WTC11 (cell line): ENCODE data around the gene ZCCHC7. TPM values are rescaled to one million over a fixed set of nuclear protein-coding genes. Genes with fewer than 3 reads are reported as not detected.

Source experiments
- ATAC-seq: fragments of 200-7000 bp; cut with Tn5 transposase; 2 replicates; pipeline ENCODE4 v1.10.0; 2021; ENCODE audit warnings: mild to moderate bottlenecking, moderate library complexity
- CTCF ChIA-PET: fragments of 300-600 bp; sonication (Branson Sonifier 250); formaldehyde crosslinking; loops from one replicate; lab custom pipeline; 2021; ENCODE audit warnings: antibody characterized with exemption; lab: Charles Lee
- POLR2A ChIA-PET: fragments of 350-600 bp; sonication (Branson Sonifier 250); formaldehyde crosslinking; loops from one replicate; lab custom pipeline; 2021; ENCODE audit warnings: antibody characterized with exemption; lab: Charles Lee
- DNase-seq: peaks from one replicate; pipeline ENCODE4 v3.0.0; 2021; ENCODE audit warnings: low spot score
- H3K27ac Mint-ChIP-seq: 2 replicates; pipeline ENCODE4 v1.8.0; 2021; ENCODE audit warnings: mixed read lengths
- H3K27me3 Mint-ChIP-seq: 2 replicates; pipeline ENCODE4 v1.8.0; 2021; ENCODE audit warnings: low read depth, mild to moderate bottlenecking, moderate library complexity, mixed read lengths
- H3K36me3 Mint-ChIP-seq: 2 replicates; pipeline ENCODE4 v1.8.0; 2021; ENCODE audit warnings: mixed read lengths
- H3K4me1 Mint-ChIP-seq: 2 replicates; pipeline ENCODE4 v1.8.0; 2022; ENCODE audit warnings: mixed read lengths
- H3K4me3 Mint-ChIP-seq: 2 replicates; pipeline ENCODE4 v1.8.0; 2021; ENCODE audit warnings: mild to moderate bottlenecking, moderate library complexity, mixed read lengths
- H3K9me3 Mint-ChIP-seq: 2 replicates; pipeline ENCODE4 v1.8.0; 2021; ENCODE audit warnings: mixed read lengths
- ELF4 ChIP-seq: sonication (generic); formaldehyde crosslinking; IDR thresholded peaks from 2 replicates; pipeline ENCODE4 v1.8.1; 2022; ENCODE audit warnings: low read depth, mild to moderate bottlenecking, moderate library complexity, missing genetic modification reagents
- MXD4 ChIP-seq: fragments of 250-450 bp; sonication (Bioruptor Pico); IDR thresholded peaks from 2 replicates; pipeline ENCODE4 v1.8.0; 2021; ENCODE audit warnings: mild to moderate bottlenecking, moderate library complexity, borderline replicate concordance
- MYBL2 ChIP-seq: sonication (generic); formaldehyde crosslinking; IDR thresholded peaks from 2 replicates; pipeline ENCODE4 v1.8.1; 2023; ENCODE audit warnings: mild to moderate bottlenecking, moderate library complexity, missing genetic modification reagents
- OVOL2 ChIP-seq: fragments of 250-450 bp; sonication (Bioruptor Pico); IDR thresholded peaks from 2 replicates; pipeline ENCODE4 v1.9.0; 2021; ENCODE audit warnings: mild to moderate bottlenecking, borderline replicate concordance
- SP1 ChIP-seq: sonication (generic); formaldehyde crosslinking; conservative IDR thresholded peaks from 2 replicates; pipeline ENCODE4 v1.8.1; 2022; ENCODE audit warnings: missing genetic modification reagents
- ZNF138 ChIP-seq: sonication (generic); formaldehyde crosslinking; conservative IDR thresholded peaks from 2 replicates; pipeline ENCODE4 v1.8.1; 2022; ENCODE audit warnings: mild to moderate bottlenecking, moderate library complexity, missing genetic modification reagents
- ZNF396 ChIP-seq: fragments of 250-450 bp; sonication (Bioruptor Pico); IDR thresholded peaks from 2 replicates; pipeline ENCODE4 v1.8.0; 2021; ENCODE audit warnings: mild to moderate bottlenecking, moderate library complexity, borderline replicate concordance
- total RNA-seq: library from RNA; stranded (reverse); gene quantifications from 3 replicates; pipeline ENCODE4 v1.2.3, GENCODE V29; 2021
- TF ChIP-seq, protein P1 (sequence below): sonication (generic); formaldehyde crosslinking; IDR thresholded peaks from 2 replicates; pipeline ENCODE4 v1.8.0; 2023; ENCODE audit warnings: mild to moderate bottlenecking, missing genetic modification reagents
- TF ChIP-seq, protein P2 (sequence below): sonication (generic); formaldehyde crosslinking; IDR thresholded peaks from 2 replicates; pipeline ENCODE4 v1.8.1; 2023; ENCODE audit warnings: mild to moderate bottlenecking, missing genetic modification reagents
- TF ChIP-seq, protein P3 (sequence below): fragments of 250-450 bp; sonication (Bioruptor Pico); IDR thresholded peaks from 2 replicates; pipeline ENCODE4 v1.9.0; 2021; ENCODE audit warnings: moderate library complexity, mild to moderate bottlenecking, inconsistent platforms, borderline replicate concordance
- TF ChIP-seq, protein P4 (sequence below): sonication (generic); formaldehyde crosslinking; IDR thresholded peaks from 2 replicates; pipeline ENCODE4 v1.8.1; 2023; ENCODE audit warnings: mild to moderate bottlenecking, missing genetic modification reagents, borderline replicate concordance
- TF ChIP-seq, protein P5 (sequence below): sonication (generic); formaldehyde crosslinking; IDR thresholded peaks from 2 replicates; pipeline ENCODE4 v1.8.0; 2022; ENCODE audit warnings: mild to moderate bottlenecking, missing genetic modification reagents
- TF ChIP-seq, protein P6 (sequence below): sonication (generic); formaldehyde crosslinking; IDR thresholded peaks from 2 replicates; pipeline ENCODE4 v1.8.1; 2022; ENCODE audit warnings: mild to moderate bottlenecking, moderate library complexity, missing genetic modification reagents
- TF ChIP-seq, protein P7 (sequence below): fragments of 250-450 bp; sonication (Bioruptor Pico); IDR thresholded peaks from 2 replicates; pipeline ENCODE4 v1.9.0; 2021; ENCODE audit warnings: mild to moderate bottlenecking, borderline replicate concordance

The ZCCHC7 gene
- total RNA-seq, 1 experiment from 2014 or later, result 30.1 TPM

DNA sequence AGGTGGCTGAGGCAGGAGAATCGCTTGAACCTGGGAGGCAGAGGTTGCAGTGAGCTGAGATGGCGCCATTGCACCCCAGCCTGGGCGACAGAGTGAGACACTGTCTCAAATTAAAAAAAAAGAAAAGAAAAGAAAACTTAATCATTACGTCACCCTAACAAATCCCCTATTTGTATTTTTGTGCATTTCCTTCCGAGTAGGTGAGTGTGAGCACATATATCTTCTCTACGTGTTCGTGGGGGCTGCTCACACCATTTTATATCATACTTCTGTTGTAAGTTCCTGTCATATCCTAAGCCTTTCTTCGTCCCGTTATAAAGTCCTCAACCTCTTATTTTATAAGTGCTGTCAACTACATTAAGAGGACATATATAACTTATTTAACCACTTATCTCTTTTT is 260.2 kb downstream of the ZCCHC7 start (continued):
- TF ChIP-seq, protein P1, sequence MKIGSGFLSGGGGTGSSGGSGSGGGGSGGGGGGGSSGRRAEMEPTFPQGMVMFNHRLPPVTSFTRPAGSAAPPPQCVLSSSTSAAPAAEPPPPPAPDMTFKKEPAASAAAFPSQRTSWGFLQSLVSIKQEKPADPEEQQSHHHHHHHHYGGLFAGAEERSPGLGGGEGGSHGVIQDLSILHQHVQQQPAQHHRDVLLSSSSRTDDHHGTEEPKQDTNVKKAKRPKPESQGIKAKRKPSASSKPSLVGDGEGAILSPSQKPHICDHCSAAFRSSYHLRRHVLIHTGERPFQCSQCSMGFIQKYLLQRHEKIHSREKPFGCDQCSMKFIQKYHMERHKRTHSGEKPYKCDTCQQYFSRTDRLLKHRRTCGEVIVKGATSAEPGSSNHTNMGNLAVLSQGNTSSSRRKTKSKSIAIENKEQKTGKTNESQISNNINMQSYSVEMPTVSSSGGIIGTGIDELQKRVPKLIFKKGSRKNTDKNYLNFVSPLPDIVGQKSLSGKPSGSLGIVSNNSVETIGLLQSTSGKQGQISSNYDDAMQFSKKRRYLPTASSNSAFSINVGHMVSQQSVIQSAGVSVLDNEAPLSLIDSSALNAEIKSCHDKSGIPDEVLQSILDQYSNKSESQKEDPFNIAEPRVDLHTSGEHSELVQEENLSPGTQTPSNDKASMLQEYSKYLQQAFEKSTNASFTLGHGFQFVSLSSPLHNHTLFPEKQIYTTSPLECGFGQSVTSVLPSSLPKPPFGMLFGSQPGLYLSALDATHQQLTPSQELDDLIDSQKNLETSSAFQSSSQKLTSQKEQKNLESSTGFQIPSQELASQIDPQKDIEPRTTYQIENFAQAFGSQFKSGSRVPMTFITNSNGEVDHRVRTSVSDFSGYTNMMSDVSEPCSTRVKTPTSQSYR (CRISPR knock-in tag), result no peak
- TF ChIP-seq SP1 (CRISPR knock-in tag) (no peak), MYBL2 (CRISPR knock-in tag) (no peak), OVOL2 (CRISPR knock-in tag) (no peak), MXD4 (no peak)
- TF ChIP-seq, protein P2, sequence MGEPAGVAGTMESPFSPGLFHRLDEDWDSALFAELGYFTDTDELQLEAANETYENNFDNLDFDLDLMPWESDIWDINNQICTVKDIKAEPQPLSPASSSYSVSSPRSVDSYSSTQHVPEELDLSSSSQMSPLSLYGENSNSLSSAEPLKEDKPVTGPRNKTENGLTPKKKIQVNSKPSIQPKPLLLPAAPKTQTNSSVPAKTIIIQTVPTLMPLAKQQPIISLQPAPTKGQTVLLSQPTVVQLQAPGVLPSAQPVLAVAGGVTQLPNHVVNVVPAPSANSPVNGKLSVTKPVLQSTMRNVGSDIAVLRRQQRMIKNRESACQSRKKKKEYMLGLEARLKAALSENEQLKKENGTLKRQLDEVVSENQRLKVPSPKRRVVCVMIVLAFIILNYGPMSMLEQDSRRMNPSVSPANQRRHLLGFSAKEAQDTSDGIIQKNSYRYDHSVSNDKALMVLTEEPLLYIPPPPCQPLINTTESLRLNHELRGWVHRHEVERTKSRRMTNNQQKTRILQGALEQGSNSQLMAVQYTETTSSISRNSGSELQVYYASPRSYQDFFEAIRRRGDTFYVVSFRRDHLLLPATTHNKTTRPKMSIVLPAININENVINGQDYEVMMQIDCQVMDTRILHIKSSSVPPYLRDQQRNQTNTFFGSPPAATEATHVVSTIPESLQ (CRISPR knock-in tag), result no peak
- TF ChIP-seq, protein P3, sequence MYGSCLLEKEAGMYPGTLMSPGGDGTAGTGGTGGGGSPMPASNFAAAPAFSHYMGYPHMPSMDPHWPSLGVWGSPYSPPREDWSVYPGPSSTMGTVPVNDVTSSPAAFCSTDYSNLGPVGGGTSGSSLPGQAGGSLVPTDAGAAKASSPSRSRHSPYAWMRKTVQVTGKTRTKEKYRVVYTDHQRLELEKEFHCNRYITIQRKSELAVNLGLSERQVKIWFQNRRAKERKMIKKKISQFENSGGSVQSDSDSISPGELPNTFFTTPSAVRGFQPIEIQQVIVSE (CRISPR knock-in tag), result no peak

DNA sequence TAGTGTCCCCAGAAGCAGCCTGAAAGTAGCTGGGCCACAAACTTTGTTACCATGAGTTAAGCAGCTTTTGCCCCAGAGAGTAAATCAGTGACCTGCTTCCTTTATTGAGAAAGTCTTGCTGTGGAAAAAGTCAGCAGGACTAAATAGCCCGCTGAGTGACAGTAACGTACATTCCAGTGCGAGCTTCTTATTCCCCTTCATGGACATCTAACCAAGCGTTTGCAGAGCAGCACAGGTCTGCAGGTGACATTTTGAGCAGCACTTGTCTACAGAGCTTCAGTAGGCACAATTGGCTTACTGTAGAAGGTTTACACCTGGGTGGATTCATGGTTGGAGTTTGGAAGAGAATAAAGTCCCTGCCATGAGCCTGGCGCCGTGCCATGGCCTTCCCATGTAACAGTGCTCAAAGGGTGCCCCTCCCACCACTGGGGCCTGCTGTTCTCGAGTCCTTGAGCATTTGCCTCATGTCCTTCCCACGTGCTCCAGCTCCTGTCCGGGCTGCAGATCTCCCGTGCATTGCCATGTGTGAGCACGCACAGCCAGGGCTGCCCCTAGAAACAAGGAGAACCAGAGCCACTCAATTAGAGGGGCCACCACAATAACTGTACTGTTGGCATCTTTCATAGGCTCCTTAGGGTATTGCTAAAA is 260.8 kb downstream of the ZCCHC7 start:
- DNase-seq (no peak), ATAC-seq (no peak)
- ChIA-PET CTCF (interaction anchor here (1.2 to 1.8 kb wide), 4 partner anchors 10 to 386 kb away, joined by 4 to 8 read pairs (median 4); no protein-coding TSS in a partner anchor), POLR2A (no interaction called here)
- peaks cover 7% of the 10 kb centered on the region for H3K4me1 Mint-ChIP-seq
- peaks cover 7% of the 10 kb centered on the region for H3K9me3 Mint-ChIP-seq
- TF ChIP-seq ZNF138 (no peak), ZNF396 (CRISPR knock-in tag) (no peak), ELF4 (CRISPR knock-in tag) (no peak)
- TF ChIP-seq, protein P4, sequence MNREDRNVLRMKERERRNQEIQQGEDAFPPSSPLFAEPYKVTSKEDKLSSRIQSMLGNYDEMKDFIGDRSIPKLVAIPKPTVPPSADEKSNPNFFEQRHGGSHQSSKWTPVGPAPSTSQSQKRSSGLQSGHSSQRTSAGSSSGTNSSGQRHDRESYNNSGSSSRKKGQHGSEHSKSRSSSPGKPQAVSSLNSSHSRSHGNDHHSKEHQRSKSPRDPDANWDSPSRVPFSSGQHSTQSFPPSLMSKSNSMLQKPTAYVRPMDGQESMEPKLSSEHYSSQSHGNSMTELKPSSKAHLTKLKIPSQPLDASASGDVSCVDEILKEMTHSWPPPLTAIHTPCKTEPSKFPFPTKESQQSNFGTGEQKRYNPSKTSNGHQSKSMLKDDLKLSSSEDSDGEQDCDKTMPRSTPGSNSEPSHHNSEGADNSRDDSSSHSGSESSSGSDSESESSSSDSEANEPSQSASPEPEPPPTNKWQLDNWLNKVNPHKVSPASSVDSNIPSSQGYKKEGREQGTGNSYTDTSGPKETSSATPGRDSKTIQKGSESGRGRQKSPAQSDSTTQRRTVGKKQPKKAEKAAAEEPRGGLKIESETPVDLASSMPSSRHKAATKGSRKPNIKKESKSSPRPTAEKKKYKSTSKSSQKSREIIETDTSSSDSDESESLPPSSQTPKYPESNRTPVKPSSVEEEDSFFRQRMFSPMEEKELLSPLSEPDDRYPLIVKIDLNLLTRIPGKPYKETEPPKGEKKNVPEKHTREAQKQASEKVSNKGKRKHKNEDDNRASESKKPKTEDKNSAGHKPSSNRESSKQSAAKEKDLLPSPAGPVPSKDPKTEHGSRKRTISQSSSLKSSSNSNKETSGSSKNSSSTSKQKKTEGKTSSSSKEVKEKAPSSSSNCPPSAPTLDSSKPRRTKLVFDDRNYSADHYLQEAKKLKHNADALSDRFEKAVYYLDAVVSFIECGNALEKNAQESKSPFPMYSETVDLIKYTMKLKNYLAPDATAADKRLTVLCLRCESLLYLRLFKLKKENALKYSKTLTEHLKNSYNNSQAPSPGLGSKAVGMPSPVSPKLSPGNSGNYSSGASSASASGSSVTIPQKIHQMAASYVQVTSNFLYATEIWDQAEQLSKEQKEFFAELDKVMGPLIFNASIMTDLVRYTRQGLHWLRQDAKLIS (CRISPR knock-in tag), result no peak
- TF ChIP-seq, protein P5, sequence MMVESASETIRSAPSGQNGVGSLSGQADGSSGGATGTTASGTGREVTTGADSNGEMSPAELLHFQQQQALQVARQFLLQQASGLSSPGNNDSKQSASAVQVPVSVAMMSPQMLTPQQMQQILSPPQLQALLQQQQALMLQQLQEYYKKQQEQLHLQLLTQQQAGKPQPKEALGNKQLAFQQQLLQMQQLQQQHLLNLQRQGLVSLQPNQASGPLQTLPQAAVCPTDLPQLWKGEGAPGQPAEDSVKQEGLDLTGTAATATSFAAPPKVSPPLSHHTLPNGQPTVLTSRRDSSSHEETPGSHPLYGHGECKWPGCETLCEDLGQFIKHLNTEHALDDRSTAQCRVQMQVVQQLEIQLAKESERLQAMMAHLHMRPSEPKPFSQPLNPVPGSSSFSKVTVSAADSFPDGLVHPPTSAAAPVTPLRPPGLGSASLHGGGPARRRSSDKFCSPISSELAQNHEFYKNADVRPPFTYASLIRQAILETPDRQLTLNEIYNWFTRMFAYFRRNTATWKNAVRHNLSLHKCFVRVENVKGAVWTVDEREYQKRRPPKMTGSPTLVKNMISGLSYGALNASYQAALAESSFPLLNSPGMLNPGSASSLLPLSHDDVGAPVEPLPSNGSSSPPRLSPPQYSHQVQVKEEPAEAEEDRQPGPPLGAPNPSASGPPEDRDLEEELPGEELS (CRISPR knock-in tag), result no peak
- TF ChIP-seq, protein P6, sequence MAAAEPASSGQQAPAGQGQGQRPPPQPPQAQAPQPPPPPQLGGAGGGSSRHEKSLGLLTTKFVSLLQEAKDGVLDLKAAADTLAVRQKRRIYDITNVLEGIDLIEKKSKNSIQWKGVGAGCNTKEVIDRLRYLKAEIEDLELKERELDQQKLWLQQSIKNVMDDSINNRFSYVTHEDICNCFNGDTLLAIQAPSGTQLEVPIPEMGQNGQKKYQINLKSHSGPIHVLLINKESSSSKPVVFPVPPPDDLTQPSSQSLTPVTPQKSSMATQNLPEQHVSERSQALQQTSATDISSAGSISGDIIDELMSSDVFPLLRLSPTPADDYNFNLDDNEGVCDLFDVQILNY, result no peak
- TF ChIP-seq, protein P7, sequence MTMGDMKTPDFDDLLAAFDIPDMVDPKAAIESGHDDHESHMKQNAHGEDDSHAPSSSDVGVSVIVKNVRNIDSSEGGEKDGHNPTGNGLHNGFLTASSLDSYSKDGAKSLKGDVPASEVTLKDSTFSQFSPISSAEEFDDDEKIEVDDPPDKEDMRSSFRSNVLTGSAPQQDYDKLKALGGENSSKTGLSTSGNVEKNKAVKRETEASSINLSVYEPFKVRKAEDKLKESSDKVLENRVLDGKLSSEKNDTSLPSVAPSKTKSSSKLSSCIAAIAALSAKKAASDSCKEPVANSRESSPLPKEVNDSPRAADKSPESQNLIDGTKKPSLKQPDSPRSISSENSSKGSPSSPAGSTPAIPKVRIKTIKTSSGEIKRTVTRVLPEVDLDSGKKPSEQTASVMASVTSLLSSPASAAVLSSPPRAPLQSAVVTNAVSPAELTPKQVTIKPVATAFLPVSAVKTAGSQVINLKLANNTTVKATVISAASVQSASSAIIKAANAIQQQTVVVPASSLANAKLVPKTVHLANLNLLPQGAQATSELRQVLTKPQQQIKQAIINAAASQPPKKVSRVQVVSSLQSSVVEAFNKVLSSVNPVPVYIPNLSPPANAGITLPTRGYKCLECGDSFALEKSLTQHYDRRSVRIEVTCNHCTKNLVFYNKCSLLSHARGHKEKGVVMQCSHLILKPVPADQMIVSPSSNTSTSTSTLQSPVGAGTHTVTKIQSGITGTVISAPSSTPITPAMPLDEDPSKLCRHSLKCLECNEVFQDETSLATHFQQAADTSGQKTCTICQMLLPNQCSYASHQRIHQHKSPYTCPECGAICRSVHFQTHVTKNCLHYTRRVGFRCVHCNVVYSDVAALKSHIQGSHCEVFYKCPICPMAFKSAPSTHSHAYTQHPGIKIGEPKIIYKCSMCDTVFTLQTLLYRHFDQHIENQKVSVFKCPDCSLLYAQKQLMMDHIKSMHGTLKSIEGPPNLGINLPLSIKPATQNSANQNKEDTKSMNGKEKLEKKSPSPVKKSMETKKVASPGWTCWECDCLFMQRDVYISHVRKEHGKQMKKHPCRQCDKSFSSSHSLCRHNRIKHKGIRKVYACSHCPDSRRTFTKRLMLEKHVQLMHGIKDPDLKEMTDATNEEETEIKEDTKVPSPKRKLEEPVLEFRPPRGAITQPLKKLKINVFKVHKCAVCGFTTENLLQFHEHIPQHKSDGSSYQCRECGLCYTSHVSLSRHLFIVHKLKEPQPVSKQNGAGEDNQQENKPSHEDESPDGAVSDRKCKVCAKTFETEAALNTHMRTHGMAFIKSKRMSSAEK (CRISPR knock-in tag), result no peak
- H3K27ac Mint-ChIP-seq, result no peak overlapping the region
- H3K36me3 Mint-ChIP-seq, result no peaks in the 10 kb centered on the region
- H3K4me3 Mint-ChIP-seq, result no peak overlapping the region
- no peaks in the 10 kb centered on the region; the same call in 1 of the 2 replicates for H3K27me3 Mint-ChIP-seq
